Uterus (tissue), 4 donors: Measurements from ENCODE around the gene MARK2. TPM values are rescaled to one million over a fixed set of nuclear protein-coding genes. Genes with fewer than 3 reads are reported as not detected.

Experiments
- DNase-seq, 2 donors: peaks; one replicate each; pipeline ENCODE4 v3.0.0-alpha.2; 2019 to 2020
- H3K27ac ChIP-seq, 2 donors: fragments of 200-600 bp; sonication (generic); 1 replicate in 1 of 2; 2 replicates in 1 of 2; pipeline ENCODE4 v1.5.1; 2016 to 2018
- H3K27me3 ChIP-seq, 2 donors: fragments of 200-600 bp; sonication (generic); one replicate each; pipeline ENCODE4 v1.5.1; 2018 to 2019; ENCODE audit warnings: control low read depth in 1 of 2
- H3K36me3 ChIP-seq, 2 donors: fragments of 200-600 bp; sonication (generic); one replicate each; pipeline ENCODE4 v1.5.1; 2019; ENCODE audit warnings: control low read depth in 1 of 2
- H3K4me1 ChIP-seq, 2 donors: fragments of 200-600 bp; sonication (generic); one replicate each; pipeline ENCODE4 v1.5.1; 2018 to 2019; ENCODE audit warnings: control low read depth in 1 of 2
- H3K4me3 ChIP-seq, 2 donors: fragments of 200-600 bp; sonication (generic); 1 replicate in 1 of 2; 2 replicates in 1 of 2; pipeline ENCODE4 v1.5.1; 2018 to 2019; ENCODE audit warnings: mild to moderate bottlenecking in 1 of 2
- H3K9me3 ChIP-seq, 2 donors: fragments of 200-600 bp; sonication (generic); one replicate each; pipeline ENCODE4 v1.5.1; 2019; ENCODE audit warnings: control low read depth in 1 of 2
- POLR2A ChIP-seq, 2 donors: fragments of 450-650 bp; IDR thresholded peaks; one replicate each; pipeline ENCODE4 v1.6.1; 2016; ENCODE audit warnings: antibody characterized with exemption in 2 of 2, mild to moderate bottlenecking in 1 of 2, moderate library complexity in 1 of 2
- intact Hi-C: fragments of 100-400 bp; cut with DNase I; formaldehyde crosslinking; loops from one replicate; pipeline ENCODE4 v1.15.1; 2023; ENCODE audit warnings: low total_unique reads
- total RNA-seq, 4 donors: library from RNA; depleted of rRNA in 3 of 4; stranded (reverse); fragments of >200 nt in 3 of 4; gene quantifications; one replicate each; pipeline versions ENCODE4 v1.1.0 to v1.2.4, GENCODE V29; 2014 to 2023
- TF ChIP-seq, protein P1 (sequence below), 4 experiments: fragments of 200-600 bp in 2 of 4; fragments of 450-650 bp in 2 of 4; sonication (generic) in 2 of 4; IDR thresholded peaks; one replicate each; pipeline ENCODE4 v1.5.1; 2016 to 2019; ENCODE audit warnings: antibody characterized with exemption in 4 of 4, mild to moderate bottlenecking in 2 of 4, moderate library complexity in 1 of 4
- donor health status: DM: yes; HTN: yes; CAD: no.

MARK2 gene
- total RNA-seq, 4 donors from 2014 or later: 6.9 to 36.5 (median 17.7) TPM

DNA sequence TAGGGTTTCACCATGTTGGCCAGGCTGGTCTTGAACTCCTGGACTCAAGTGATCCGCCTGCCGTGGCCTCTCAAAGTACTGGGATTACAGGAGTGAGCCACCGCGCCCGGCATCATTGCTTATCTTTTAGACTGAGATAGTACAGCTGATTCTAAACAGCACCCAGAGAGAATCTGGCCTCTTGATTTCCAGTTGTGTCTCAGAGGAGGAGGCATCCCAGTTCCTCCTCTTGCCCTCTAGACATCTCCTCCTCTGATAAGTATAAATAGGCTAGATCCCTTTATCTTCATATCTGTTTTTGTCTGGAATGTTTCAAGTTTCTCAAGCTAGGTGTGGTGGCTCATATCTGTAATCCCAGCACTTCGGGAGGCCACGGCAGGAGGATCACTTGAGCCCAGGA, 7.0 kb downstream of the MARK2 start:
- peaks cover 0 to 10% of the 10 kb centered on the region in 2 donors for H3K4me1 ChIP-seq
- TF ChIP-seq POLR2A (IDR thresholded peaks at IDR 0.05): no peak
- TF ChIP-seq, protein P1, sequence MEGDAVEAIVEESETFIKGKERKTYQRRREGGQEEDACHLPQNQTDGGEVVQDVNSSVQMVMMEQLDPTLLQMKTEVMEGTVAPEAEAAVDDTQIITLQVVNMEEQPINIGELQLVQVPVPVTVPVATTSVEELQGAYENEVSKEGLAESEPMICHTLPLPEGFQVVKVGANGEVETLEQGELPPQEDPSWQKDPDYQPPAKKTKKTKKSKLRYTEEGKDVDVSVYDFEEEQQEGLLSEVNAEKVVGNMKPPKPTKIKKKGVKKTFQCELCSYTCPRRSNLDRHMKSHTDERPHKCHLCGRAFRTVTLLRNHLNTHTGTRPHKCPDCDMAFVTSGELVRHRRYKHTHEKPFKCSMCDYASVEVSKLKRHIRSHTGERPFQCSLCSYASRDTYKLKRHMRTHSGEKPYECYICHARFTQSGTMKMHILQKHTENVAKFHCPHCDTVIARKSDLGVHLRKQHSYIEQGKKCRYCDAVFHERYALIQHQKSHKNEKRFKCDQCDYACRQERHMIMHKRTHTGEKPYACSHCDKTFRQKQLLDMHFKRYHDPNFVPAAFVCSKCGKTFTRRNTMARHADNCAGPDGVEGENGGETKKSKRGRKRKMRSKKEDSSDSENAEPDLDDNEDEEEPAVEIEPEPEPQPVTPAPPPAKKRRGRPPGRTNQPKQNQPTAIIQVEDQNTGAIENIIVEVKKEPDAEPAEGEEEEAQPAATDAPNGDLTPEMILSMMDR (IDR thresholded peaks at IDR 0.05): no peak
- H3K4me3 ChIP-seq: no peak overlapping the region
- intact Hi-C loops: no loop called here
- DNase-seq: no peak
- H3K27ac ChIP-seq: no peak overlapping the region
- no peaks in the 10 kb centered on the region for H3K27me3 ChIP-seq
- H3K9me3 ChIP-seq: no peaks in the 10 kb centered on the region
- H3K36me3 ChIP-seq: no peaks in the 10 kb centered on the region

DNA sequence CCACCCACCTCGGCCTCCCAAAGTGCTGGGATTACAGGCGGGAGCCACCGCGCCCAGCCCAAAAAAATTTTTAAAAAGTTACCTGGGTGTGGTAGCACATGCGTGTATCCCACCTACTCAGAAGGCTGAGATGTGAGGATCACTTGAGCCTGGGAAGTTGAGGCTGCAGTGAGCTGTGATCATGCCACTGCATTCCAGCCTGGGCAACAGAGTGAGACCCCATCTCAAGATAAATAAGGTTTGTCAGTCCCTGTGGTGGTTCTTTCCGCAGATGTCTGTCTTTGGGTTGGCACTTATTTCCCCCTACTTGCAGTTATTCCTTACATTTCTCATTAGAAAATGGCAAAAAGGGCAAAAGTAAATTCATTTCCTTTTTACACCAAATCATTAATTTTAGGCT, 8.0 kb downstream of the MARK2 start:
- no peaks in the 10 kb centered on the region for H3K9me3 ChIP-seq
- H3K27me3 ChIP-seq: no peaks in the 10 kb centered on the region
- intact Hi-C loops: no loop called here
- no peaks in the 10 kb centered on the region for H3K36me3 ChIP-seq
- no peak overlapping the region for H3K27ac ChIP-seq
- DNase-seq: no peak
- no peak for TF ChIP-seq POLR2A (IDR thresholded peaks at IDR 0.05)
- TF ChIP-seq, protein P1 (IDR thresholded peaks at IDR 0.05): no peak
- H3K4me1 ChIP-seq: peaks cover 0 to 4% of the 10 kb centered on the region in 2 donors
- no peak overlapping the region for H3K4me3 ChIP-seq

DNA sequence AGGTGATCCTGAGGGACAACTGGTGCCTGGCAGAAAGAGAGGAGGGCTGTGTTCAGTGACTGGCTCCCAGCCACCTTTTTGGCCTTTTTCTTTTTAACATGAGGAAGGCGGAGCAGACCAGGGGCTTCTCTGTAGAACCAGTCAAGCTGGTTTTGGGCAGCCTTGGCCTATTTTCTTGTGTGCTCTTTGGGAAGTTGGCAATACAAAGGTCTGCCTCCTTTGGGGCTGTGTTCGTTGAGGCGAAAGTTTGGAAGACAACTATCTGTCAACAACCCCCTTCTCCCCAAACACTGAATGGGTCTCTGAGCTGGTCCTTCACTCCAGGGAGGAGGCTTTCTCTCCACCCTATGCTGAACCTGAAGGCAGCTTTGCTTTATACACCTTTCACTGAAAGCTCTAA, 8.5 kb downstream of the MARK2 start:
- DNase-seq: no peak
- Histone ChIP-seq H3K36me3 (no peaks in the 10 kb centered on the region), H3K27ac (no peak overlapping the region), H3K27me3 (no peaks in the 10 kb centered on the region), H3K9me3 (no peaks in the 10 kb centered on the region), H3K4me3 (no peak overlapping the region), H3K4me1 (peaks cover 0 to 4% of the 10 kb centered on the region in 2 donors)
- TF ChIP-seq, protein P1 (IDR thresholded peaks at IDR 0.05): no peak
- no peak for TF ChIP-seq POLR2A (IDR thresholded peaks at IDR 0.05)
- intact Hi-C loops: no loop called here

DNA sequence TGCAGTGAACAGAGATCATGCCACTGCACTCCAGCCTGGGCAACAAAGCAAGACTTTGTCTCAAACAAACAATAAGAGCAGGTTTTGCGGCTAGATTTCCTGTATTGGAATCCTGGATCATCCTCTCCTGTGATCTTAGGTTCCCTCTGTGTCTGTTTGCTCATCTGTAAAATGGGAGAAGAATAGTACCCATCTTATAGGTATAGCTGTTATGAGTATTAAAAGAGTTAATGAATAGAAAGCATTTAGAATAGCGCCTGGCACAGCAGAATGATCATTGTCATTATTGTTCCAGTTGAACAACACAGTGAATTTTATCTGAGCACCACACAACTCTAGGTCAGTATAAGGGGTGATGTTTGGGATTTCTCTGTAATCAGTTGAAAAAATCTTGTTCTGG, 10.8 kb downstream of the MARK2 start:
- DNase-seq: no peak
- no peaks in the 10 kb centered on the region for H3K9me3 ChIP-seq
- H3K4me1 ChIP-seq: peaks cover 0 to 4% of the 10 kb centered on the region in 2 donors
- no peaks in the 10 kb centered on the region for H3K36me3 ChIP-seq
- no peak overlapping the region for H3K4me3 ChIP-seq
- no peak overlapping the region for H3K27ac ChIP-seq
- TF ChIP-seq, protein P1 (IDR thresholded peaks at IDR 0.05): no peak
- no peak for TF ChIP-seq POLR2A (IDR thresholded peaks at IDR 0.05)
- H3K27me3 ChIP-seq: no peaks in the 10 kb centered on the region
- intact Hi-C loops: no loop called here

DNA sequence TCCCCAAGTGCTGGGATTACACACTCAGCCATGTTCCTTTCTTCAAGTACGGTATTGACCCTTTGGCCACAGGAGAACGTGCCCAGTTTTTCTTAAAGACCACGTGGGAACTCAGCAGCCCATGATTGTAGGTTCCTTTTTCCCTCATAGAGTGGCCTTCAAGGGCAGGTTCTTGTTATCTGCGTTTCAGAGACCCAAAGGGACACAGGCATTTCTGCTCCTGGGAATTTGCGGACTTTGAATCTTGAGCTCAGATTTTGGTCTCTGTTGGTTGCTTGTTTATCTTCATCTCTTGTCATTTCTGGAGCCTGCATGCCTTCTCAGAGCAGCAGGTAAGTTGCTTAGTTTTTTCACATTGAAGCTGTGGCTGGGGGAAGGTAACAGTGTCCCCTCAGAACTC, 12.0 kb downstream of the MARK2 start:
- DNase-seq: no peak
- peaks cover 0 to 1% of the 10 kb centered on the region in 2 donors for H3K4me1 ChIP-seq
- intact Hi-C loops: no loop called here
- H3K27ac ChIP-seq: peak overlapping the region in 1 of 2 donors; percentile 49
- H3K9me3 ChIP-seq: no peaks in the 10 kb centered on the region
- no peak overlapping the region for H3K4me3 ChIP-seq
- H3K27me3 ChIP-seq: no peaks in the 10 kb centered on the region
- H3K36me3 ChIP-seq: no peaks in the 10 kb centered on the region
- TF ChIP-seq, protein P1 (IDR thresholded peaks at IDR 0.05): no peak
- no peak for TF ChIP-seq POLR2A (IDR thresholded peaks at IDR 0.05)
